KMS-11 (cell line): ENCODE measurements around the gene GFRA4.

Experiments
- H2AFZ ChIP-seq: fragments of 200-600 bp; sonication (generic); 2 replicates; pipeline ENCODE4 v1.6.1; 2016; ENCODE audit warnings: antibody characterized with exemption, mixed run types, low read depth
- H3K27ac ChIP-seq: fragments of 200-600 bp; sonication (generic); 2 replicates; pipeline ENCODE4 v1.6.1; 2016; ENCODE audit warnings: mild to moderate bottlenecking, mixed run types
- H3K27me3 ChIP-seq: fragments of 200-600 bp; sonication (generic); 2 replicates; pipeline ENCODE4 v1.6.1; 2017; ENCODE audit warnings: mild to moderate bottlenecking, low read depth, mixed run types, moderate library complexity; ENCODE audit not compliant: insufficient read depth
- H3K36me3 ChIP-seq: fragments of 200-600 bp; sonication (generic); 2 replicates; pipeline ENCODE4 v1.6.1; 2017; ENCODE audit warnings: mild to moderate bottlenecking, mixed run types; ENCODE audit not compliant: insufficient read depth
- H3K4me1 ChIP-seq: fragments of 200-600 bp; sonication (generic); 2 replicates; pipeline ENCODE4 v1.6.1; 2016; ENCODE audit warnings: mild to moderate bottlenecking, low read depth, mixed run types; ENCODE audit not compliant: poor library complexity, severe bottlenecking
- H3K4me2 ChIP-seq: fragments of 200-600 bp; sonication (generic); 2 replicates; pipeline ENCODE4 v1.7.0; 2016; ENCODE audit warnings: mild to moderate bottlenecking, mixed run types
- H3K4me3 ChIP-seq: fragments of 200-600 bp; sonication (generic); IDR thresholded peaks from 2 replicates; pipeline ENCODE4 v1.6.1; 2017; ENCODE audit warnings: low read depth, low read length, mixed read lengths; ENCODE audit not compliant: insufficient read depth
- H3K79me2 ChIP-seq: fragments of 200-600 bp; sonication (generic); 2 replicates; pipeline ENCODE4 v1.6.1; 2016; ENCODE audit warnings: low read depth, mixed run types; ENCODE audit not compliant: insufficient read depth
- H3K9ac ChIP-seq: fragments of 200-600 bp; sonication (generic); 2 replicates; pipeline ENCODE4 v1.6.1; 2016; ENCODE audit warnings: mild to moderate bottlenecking, mixed run types
- H4K20me1 ChIP-seq: fragments of 200-600 bp; sonication (generic); 2 replicates; pipeline ENCODE4 v1.6.1; 2016; ENCODE audit warnings: mild to moderate bottlenecking, mixed run types; ENCODE audit not compliant: insufficient read depth
- TF ChIP-seq, protein P1 (sequence below): fragments of 200-600 bp; sonication (generic); conservative IDR thresholded peaks from 2 replicates; pipeline ENCODE4 v1.6.1; 2017; ENCODE audit warnings: low read depth, mild to moderate bottlenecking, antibody characterized with exemption, low read length, moderate library complexity, mixed read lengths

Gene GFRA4

DNA sequence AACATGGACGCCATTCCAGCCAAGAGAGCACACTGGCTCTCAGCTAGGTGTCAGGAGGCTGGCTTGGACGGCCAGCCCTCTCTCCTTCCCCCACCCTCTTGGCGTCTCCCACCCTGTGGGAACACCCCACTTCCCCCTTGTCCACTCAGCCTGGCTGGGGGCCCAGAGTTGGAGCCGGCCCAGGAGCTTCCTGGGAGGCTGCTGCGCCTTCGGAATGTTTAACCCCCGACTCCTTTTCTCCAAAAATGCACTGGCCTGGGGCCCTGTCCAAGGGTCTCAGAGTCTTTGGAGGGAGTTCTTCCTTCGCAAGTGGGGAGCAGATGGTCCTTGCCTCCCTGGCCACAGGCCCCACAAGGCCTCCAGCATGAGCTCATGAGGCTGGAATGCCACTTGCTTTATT is 14.5 kb upstream of the GFRA4 start:
- Histone ChIP-seq H2AFZ (no peak overlapping the region), H3K27ac (no peak overlapping the region), H3K36me3 (no peaks in the 10 kb centered on the region), H3K79me2 (no peaks in the 10 kb centered on the region), H3K4me3 (no peak overlapping the region), H4K20me1 (no peaks in the 10 kb centered on the region), H3K4me1 (no peaks in the 10 kb centered on the region), H3K27me3 (peaks cover 14% of the 10 kb centered on the region), H3K4me2 (no peak overlapping the region), H3K9ac (no peak overlapping the region)
- TF ChIP-seq, protein P1, sequence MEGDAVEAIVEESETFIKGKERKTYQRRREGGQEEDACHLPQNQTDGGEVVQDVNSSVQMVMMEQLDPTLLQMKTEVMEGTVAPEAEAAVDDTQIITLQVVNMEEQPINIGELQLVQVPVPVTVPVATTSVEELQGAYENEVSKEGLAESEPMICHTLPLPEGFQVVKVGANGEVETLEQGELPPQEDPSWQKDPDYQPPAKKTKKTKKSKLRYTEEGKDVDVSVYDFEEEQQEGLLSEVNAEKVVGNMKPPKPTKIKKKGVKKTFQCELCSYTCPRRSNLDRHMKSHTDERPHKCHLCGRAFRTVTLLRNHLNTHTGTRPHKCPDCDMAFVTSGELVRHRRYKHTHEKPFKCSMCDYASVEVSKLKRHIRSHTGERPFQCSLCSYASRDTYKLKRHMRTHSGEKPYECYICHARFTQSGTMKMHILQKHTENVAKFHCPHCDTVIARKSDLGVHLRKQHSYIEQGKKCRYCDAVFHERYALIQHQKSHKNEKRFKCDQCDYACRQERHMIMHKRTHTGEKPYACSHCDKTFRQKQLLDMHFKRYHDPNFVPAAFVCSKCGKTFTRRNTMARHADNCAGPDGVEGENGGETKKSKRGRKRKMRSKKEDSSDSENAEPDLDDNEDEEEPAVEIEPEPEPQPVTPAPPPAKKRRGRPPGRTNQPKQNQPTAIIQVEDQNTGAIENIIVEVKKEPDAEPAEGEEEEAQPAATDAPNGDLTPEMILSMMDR: no peak

DNA sequence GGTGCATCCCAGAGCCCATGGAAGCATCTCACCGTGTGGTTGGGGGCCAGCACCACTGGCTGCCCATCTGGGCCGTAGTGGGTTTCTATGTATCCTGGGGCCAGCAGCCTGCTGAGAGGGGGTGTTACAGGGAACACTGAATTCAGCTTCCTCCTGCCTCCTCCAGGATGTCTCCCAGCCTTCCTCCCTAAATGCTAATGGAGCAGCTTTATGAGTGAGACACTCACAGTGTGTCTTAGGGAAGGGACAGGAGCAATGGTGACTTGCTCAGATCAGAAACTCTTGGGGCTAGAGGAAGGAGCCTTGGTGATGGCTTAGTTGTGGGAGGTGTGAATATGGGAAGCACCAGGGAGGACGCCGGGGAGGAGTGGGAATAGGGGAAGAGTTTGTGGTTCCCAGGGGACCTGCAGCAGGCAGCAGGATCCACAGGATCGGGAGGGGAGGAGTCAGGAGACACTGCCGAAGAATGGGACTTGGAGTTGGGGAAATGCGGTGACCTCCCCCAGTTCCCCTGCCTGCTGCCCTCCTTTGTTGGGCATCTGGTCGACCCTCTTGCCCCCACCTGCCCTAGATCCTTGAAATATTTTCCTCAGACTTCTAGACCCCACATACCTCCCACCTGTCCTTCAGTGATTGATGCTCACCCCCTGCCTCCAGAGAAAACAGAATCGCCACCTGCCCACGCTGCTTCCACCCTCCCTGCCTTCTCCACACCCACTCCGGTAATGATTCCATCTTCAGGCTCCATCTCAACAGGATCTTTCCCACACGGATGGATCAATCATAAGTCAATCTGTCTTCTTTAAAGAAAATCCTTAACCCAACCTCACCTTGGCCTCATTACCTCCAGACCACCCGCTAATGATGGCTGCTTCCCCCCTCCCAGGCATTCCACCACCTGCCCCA is 12.0 kb upstream of the GFRA4 start:
- Histone ChIP-seq H3K4me1 (no peaks in the 10 kb centered on the region), H3K79me2 (no peaks in the 10 kb centered on the region), H2AFZ (no peak overlapping the region), H3K4me2 (no peak overlapping the region), H3K27me3 (peaks cover 14% of the 10 kb centered on the region), H3K9ac (no peak overlapping the region), H3K27ac (no peak overlapping the region), H3K4me3 (no peak overlapping the region), H3K36me3 (no peaks in the 10 kb centered on the region), H4K20me1 (no peaks in the 10 kb centered on the region)
- TF ChIP-seq, protein P1: no peak

DNA sequence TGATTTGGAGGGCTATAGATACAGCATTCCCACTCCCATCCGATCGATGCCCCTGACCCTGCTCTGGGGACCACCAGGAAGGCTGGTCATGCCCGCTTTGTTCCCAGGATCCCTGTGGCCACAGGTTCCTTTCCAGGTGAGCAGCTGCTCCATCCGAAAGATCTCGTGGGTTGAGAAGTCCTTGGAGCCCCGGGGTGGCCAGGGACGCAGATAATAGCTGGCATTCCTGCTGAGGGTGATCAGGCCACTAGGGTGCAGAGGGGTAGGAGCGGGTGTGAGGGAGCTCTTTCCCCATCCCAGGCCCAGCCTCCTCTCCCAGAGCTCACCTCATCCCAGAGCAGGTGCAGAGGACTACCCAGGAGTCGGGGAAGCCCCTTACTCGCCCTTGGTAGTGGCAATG is 11.2 kb upstream of the GFRA4 start:
- H3K79me2 ChIP-seq: no peaks in the 10 kb centered on the region
- H4K20me1 ChIP-seq: no peaks in the 10 kb centered on the region
- no peak overlapping the region for H3K9ac ChIP-seq
- H3K4me3 ChIP-seq: no peak overlapping the region
- no peaks in the 10 kb centered on the region for H3K36me3 ChIP-seq
- no peaks in the 10 kb centered on the region for H3K4me1 ChIP-seq
- H2AFZ ChIP-seq: no peak overlapping the region
- H3K27me3 ChIP-seq: peaks cover 14% of the 10 kb centered on the region
- H3K4me2 ChIP-seq: no peak overlapping the region
- TF ChIP-seq, protein P1: no peak
- H3K27ac ChIP-seq: no peak overlapping the region

DNA sequence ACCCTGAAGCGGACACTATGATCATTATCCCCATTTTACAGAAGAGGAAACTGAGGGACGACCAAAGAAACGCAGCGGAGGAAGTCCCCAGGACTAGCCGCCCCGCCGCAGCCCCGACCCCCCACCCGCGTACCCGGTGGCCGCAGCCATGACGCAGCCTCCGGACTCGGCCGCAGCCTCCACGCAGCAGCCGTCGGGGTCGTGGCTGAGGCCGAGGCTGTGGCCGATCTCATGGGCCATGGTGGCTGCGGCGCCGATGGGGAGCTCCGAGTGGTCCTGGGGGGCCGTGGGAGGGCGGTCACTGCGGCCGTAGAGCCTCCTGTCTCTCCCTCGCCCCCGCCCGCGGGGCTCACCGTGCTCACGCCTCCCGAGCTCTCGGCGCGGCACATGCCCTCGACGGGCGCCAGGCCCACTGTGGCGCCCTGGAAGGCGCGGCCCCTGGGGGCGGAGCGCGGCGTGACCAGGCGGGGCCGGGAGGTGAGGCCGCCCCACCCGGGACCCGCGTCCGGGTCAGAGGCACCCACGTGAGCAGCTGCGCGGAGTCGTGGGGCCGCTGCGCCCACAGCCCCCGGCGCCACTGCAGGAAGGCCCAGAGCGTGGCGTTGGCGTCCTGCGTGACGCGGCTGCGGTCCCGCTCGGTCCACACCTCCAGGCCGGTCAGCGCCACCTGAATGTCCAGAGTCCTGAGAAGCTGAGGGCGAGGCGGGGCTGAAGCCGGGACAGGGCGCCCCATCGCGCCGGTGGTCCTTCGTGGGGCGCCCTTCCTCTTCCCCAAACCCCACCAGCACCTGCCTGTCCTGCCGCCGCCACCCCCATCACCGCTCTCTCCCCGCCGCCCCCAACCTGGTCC is 10.2 kb upstream of the GFRA4 start:
- no peaks in the 10 kb centered on the region for H3K36me3 ChIP-seq
- no peaks in the 10 kb centered on the region for H3K4me1 ChIP-seq
- no peak overlapping the region for H3K4me2 ChIP-seq
- TF ChIP-seq, protein P1: no peak
- H3K4me3 ChIP-seq: no peak overlapping the region
- no peaks in the 10 kb centered on the region for H4K20me1 ChIP-seq
- no peak overlapping the region for H2AFZ ChIP-seq
- H3K9ac ChIP-seq: no peak overlapping the region
- H3K79me2 ChIP-seq: no peaks in the 10 kb centered on the region
- H3K27me3 ChIP-seq: peaks cover 14% of the 10 kb centered on the region
- H3K27ac ChIP-seq: no peak overlapping the region
